NCI-H2171 treated with DMSO at 0.1 percent for 48 hours (cell line): ENCODE data around the gene COLEC11.

Source experiments
- DNase-seq: peaks from one replicate; lab custom pipeline; 2025; lab: John Stamatoyannopoulos, UW

Gene COLEC11

DNA sequence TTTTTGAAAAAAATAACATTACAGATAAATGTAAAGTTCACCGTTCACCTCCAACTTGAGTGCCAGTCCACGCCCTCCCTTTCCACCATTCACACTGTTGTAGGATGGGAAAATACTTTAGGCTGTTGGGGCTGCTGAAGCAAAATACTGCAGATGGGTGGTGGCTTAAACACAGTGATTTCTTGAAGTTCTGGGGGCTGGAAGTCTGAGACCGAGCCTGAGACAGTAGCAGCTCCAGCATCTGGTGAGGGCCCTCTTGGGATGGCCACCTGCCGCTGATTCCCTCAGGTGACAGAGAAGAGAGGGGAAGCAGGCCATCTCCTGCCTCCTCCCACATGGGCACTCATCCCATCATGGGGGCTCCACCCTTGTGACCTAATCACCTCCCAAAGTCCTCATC is 80.8 kb downstream of the COLEC11 start:
- DNase-seq: no peak

DNA sequence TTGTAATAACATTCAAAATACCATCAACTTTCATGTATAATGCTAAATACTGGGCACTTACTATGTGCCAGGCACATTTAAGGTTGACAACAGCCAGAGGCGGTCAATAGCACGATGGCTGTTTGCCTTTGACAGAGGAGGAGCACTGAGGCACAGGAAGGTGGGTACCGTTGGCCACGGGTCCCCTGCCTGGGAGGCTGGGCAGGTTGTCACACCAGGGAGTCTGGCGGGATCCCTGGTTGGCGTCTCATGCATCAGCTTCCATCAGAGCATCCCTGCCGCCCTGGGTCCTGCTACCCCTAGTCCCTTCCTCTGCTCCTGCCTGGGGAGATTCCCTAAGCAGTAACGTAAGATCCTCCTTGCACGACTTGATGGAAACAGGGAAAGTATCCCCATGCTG is 82.5 kb downstream of the COLEC11 start:
- DNase-seq: no peak

DNA sequence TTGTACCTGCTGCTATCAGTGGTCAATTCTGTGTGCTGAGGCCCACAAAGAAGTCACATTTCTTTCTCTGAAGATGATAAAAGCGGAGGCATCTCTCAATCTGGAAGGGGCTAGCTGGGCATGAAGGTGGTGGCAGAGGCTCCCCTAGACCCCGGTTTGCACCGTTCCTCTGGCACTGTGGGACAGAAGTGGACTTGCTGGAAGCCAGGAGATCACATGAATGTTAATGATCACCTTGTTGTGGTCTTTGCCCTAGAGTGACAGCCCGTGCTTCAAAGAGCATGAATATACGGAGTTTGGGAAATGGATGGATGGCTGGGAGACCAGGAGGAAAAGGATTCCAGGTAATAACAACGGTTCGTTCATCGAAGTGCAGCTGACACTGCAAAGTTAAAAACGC is 83.3 kb downstream of the COLEC11 start:
- no peak for DNase-seq

DNA sequence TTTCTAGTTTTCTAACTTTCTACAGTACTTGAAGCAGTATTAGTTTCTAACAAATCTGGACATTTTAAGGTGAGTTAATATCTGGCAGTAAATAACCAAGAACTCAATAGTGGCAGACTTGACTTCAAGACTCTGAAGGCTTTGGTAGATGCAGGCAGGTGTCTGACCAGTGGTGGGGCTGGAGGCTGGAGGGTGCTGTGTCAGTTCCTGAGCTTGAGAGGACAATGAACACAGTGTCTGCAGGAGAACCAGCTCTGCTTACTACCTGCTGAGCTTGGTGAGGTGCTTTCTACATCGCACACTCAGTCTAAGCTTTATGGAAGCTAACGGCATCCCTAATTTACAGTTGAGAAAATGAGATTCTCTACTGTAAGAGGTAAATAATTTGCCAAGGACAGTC is 84.3 kb downstream of the COLEC11 start:
- no peak for DNase-seq

DNA sequence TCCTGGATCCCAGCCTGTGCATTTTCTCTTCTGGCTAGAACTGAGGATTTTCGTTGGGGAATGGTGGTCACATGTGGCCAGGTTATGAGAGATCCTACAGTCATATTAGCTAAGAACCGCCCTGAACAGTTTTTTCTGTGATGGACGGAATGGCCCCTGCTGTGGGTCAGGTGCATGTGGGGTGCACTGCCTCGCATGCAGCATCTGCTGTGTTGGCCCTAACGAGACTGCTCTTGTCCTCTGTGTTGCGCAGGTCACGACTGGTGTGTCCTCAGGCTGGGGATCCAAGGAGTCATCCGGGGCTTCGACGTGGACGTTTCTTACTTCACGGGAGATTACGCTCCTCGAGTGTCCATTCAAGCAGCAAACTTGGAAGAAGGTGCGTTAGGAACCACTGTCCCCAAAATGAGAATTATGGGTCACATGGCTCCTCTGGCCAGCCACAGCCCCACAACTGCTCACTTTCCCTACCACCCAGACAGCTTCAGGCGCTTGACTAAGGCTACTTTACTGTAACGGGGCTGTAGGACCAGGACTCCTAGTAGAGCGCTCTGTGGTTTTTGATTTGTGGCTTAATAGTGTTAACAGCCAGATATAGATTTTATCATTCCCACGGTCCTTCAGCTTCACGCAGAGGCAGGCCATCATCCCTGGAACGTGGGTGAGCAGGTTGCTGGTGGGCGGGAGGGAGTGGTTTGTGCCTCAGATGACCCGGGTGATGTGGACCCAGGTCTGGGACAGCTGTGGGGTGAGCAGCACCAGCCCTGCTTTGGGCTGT is 84.9 kb downstream of the COLEC11 start:
- no peak for DNase-seq

DNA sequence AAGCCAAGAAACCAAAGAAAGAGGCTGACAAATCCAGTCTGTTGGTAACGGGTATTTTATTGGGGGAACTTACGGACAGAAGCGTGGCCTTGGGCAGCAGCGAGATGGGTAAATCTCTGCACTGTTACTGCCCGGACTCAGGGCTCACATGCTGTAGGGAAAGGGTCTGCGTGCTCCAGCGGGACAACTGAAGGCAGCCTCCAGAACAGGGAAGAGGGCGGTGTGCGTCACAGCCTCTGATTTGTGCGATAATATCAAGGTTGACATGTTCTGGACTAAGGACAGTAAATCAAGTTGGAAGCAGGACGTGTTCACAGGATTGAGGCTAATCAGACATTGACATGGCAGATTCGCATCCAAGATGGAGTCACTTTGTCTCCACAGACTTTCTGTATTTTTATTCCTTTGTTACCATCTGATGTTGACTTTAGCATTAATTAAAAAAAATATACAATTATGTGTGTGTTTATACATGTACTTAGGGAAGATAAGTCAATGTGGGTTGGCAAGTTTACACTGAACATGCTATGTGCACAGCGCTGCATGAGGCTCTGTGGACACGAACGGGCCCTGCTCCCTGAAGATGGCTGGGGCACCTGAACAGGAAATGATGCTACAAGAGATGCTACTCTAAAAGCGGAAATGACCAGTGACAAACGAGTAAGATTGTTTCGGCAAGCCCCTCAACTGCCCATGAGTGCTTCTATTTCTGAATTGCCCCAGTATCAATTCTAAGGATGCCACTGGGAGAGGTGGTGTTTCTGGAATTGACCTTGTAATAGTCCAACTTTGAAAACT is 85.8 kb downstream of the COLEC11 start:
- no peak for DNase-seq

DNA sequence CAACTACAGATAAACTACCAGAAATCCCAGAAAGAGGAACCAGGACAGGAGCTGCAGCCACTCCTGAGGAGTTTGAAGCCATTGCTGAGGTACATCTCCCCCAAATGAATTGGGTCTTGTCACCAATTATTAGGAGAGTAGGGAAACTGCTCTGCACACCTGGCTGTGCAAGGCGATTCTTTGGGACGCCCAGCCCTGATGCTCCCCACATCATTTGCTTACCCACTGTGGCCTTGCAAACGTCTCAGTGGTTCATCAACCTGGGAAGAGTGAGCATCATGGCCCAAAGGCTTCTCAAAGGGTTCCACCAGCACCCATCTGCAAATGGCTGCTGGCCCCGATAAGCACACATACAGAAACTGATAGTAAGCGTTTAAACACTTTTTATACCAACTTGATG is 86.7 kb downstream of the COLEC11 start:
- DNase-seq: no peak

DNA sequence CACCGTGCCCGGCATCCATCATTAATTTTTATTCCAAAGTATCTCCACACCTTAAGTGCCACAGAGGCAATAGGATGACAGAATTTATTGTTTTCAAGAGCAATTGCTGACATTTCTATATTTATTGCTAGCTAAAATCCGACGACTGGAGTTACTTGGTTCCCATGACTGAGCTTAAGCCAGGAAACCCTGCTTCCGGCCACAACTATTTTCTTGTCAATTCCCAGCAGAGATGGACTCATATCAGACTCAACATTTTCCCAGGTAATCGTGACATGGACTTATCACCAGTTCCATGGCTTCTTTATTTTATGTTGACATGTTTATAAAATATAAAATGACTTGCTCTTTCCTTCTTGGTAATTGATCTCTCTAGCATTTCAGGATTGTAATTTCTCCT is 87.9 kb downstream of the COLEC11 start:
- DNase-seq: no peak

DNA sequence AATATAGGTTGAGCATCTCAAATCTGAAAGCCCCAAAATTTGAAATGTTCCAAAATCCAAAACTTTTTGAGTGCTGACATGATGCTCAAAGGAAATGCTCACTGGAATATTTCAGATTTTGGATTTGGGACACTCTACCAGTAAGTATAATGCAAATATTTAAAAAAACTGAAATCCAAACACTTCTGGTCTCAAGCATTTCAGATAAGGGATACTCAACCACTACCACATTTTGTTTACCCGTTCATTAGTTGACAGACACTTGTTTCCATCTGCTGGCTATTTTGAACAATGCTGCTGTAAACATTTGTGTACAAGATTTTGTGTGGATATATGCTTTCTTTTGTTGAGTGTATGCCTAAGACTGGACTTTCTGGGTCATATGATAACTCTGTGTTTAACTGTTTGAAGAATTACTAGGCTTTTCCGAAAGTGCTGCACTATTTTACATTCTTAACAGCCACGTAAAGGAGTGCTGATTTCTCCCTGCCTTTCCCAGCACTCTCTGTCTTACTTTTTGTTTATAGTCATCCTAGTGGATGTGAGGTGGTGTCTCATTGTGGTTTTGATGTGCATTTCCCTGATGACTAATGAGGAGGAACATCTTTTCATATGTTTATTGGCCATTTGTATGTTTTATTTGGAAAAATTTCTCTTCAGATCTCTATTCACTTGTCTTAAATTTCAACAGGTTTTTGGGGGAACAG is 89.0 kb downstream of the COLEC11 start:
- DNase-seq: no peak

DNA sequence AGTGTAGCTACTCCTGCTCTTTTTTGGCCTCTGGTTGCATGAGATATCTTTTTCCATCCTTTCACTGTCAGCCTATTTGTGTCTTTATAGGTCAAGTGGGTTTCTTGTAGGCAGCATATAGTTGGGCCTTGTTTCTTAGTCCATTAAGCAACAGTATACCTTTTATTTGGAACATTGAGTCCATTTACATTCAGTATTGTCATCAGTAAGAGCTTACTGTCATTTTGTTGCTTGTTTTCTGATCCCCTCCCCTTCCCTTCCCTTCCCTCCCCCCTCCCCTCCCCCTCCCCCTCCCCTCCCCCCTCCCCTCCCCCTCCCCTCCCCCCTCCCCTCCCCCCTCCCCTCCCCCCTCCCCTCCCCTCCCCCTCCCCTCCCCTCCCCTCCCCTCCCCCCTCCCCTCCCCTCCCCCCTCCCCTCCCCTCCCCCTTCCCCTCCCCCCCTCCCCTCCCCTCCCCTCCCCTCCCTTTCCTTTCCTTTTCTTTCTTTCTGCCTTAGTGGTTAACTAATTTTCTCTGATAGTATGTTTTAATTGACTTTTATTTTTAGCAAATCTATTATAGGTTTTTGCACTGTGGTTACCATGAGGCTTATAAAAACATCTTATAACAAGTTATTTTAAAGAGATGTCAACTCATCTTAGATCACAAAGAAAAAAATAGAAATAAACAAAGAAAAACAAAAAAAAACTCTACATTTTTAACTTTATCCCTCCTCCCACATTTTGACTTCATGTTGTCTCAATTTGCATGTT is 95.3 kb downstream of the COLEC11 start:
- DNase-seq: no peak

DNA sequence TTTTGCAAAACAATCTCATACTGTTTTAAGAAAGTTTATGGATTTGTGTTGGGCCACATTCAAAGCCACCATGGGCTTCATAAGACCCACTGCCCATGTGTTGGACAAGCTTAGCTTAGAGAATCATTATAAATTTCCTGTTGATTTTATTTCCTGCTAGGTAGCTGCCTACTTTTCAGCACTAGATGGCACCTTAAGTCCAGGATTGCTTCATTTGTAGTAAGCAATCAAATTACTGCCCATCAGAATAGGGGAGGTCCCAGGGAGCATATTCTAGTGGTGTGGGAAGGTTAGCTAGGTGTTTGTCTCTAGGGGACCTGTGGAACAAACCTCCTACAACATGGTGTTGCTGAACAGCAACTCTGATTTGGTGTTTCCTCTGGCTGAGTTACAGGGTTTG is 97.5 kb downstream of the COLEC11 start:
- DNase-seq: peak; percentile 63
